IMR-90 (cell line): ENCODE data around the gene DLX6. TPM values are rescaled to one million over a fixed set of nuclear protein-coding genes. Genes with fewer than 3 reads are reported as not detected.

Experiments used
- ATAC-seq: fragments of 200-7000 bp; cut with Tn5 transposase; 2 replicates; pipeline ENCODE4 v1.9.1; 2020; ENCODE audit warnings: low read depth, mild to moderate bottlenecking, moderate library complexity
- BruUV-seq: library from RNA; stranded (reverse); fragments of 400-500 nt; replicated peaks from 2 replicates; lab custom pipeline; 2021; lab: Mats Ljungman, UMichigan
- CTCF ChIA-PET: fragments of 300-600 bp; formaldehyde crosslinking; extraction: SDS; loops from one replicate; lab custom pipeline; 2021; ENCODE audit warnings: antibody characterized with exemption; lab: Yijun Ruan, JAX
- POLR2A ChIA-PET: fragments of 300-600 bp; sonication (Branson Sonifier 250); formaldehyde crosslinking; loops from one replicate; lab custom pipeline; 2022; ENCODE audit warnings: antibody characterized with exemption; ENCODE audit not compliant: unreplicated experiment; lab: Charles Lee
- DNase-seq: peaks from one replicate; pipeline ENCODE4 v3.0.0; 2013
- H2AFZ ChIP-seq: replicated peaks from 2 replicates; pipeline ENCODE3; 2013; ENCODE audit warnings: low read length, mild to moderate bottlenecking; ENCODE audit not compliant: poor library complexity
- H2AK5ac ChIP-seq: 2 replicates; pipeline ENCODE4 v1.6.1; 2013; ENCODE audit warnings: low read depth, low read length, inconsistent platforms
- H2AK9ac ChIP-seq: replicated peaks from 2 replicates; pipeline ENCODE3; 2013; ENCODE audit warnings: mild to moderate bottlenecking, low read depth, low read length, moderate library complexity; ENCODE audit not compliant: poor library complexity
- H2BK120ac ChIP-seq: 2 replicates; pipeline ENCODE4 v1.6.1; 2013; ENCODE audit warnings: low read depth, low read length, inconsistent platforms
- H2BK15ac ChIP-seq: 3 replicates; pipeline ENCODE4 v1.6.1; 2013; ENCODE audit warnings: low read depth, low read length, inconsistent platforms
- H2BK20ac ChIP-seq: 2 replicates; pipeline ENCODE4 v1.6.1; 2013; ENCODE audit warnings: low read depth, mild to moderate bottlenecking, inconsistent platforms, low read length, moderate library complexity
- H2BK5ac ChIP-seq: 2 replicates; pipeline ENCODE4 v1.6.1; 2013; ENCODE audit warnings: mild to moderate bottlenecking, low read depth, low read length, inconsistent platforms; ENCODE audit not compliant: poor library complexity, severe bottlenecking
- H3K14ac ChIP-seq: replicated peaks from 2 replicates; pipeline ENCODE4 v1.6.1; 2013; ENCODE audit warnings: low read depth, low read length, inconsistent platforms
- H3K18ac ChIP-seq: 2 replicates; pipeline ENCODE4 v1.6.1; 2013; ENCODE audit warnings: low read depth, low read length, control low read depth
- H3K23ac ChIP-seq: 2 replicates; pipeline ENCODE4 v1.6.1; 2013; ENCODE audit warnings: low read depth, low read length, inconsistent platforms
- H3K27ac ChIP-seq: 2 replicates; pipeline ENCODE4 v1.5.1; 2013; ENCODE audit warnings: mild to moderate bottlenecking, control low read depth, low read length; ENCODE audit not compliant: insufficient read depth
- H3K27me3 ChIP-seq: 2 replicates; pipeline ENCODE4 v1.6.1; 2013; ENCODE audit warnings: low read length; ENCODE audit not compliant: control insufficient read depth, insufficient read depth
- H3K36me3 ChIP-seq: 2 replicates; pipeline ENCODE4 v1.6.1; 2013; ENCODE audit warnings: low read length, mixed read lengths; ENCODE audit not compliant: control insufficient read depth, insufficient read depth
- H3K4ac ChIP-seq: 2 replicates; pipeline ENCODE4 v1.6.1; 2013; ENCODE audit warnings: low read depth, low read length, inconsistent platforms
- H3K4me1 ChIP-seq: 2 replicates; pipeline ENCODE4 v1.6.1; 2013; ENCODE audit warnings: low read length, mixed read lengths; ENCODE audit not compliant: control insufficient read depth, insufficient read depth
- H3K4me2 ChIP-seq: 2 replicates; pipeline ENCODE4 v1.6.1; 2013; ENCODE audit warnings: low read depth, mild to moderate bottlenecking, control low read depth, low read length, moderate library complexity
- H3K4me3 ChIP-seq: 2 replicates; pipeline ENCODE4 v1.5.1; 2013; ENCODE audit warnings: low read depth, mild to moderate bottlenecking, control low read depth, low read length, moderate library complexity; ENCODE audit not compliant: insufficient read depth
- H3K56ac ChIP-seq: 2 replicates; pipeline ENCODE4 v1.6.1; 2013; ENCODE audit warnings: low read length, inconsistent platforms; ENCODE audit not compliant: insufficient read depth; ENCODE audit errors: extremely low read depth
- H3K79me1 ChIP-seq, 2 experiments: 2 replicates each; pipeline ENCODE4 v1.6.1; 2013; ENCODE audit warnings: low read length in 2 of 2, inconsistent platforms in 1 of 2, low read depth in 1 of 2
- H3K9ac ChIP-seq: 2 replicates; pipeline ENCODE4 v1.6.1; 2013; ENCODE audit warnings: low read depth, low read length, control low read depth
- H3K9me1 ChIP-seq: 2 replicates; pipeline ENCODE4 v1.6.1; 2013; ENCODE audit warnings: low read length, inconsistent platforms; ENCODE audit not compliant: insufficient read depth
- H3K9me3 ChIP-seq: 2 replicates; pipeline ENCODE4 v1.6.1; 2013; ENCODE audit warnings: low read length; ENCODE audit not compliant: control insufficient read depth, insufficient read depth
- H4K20me1 ChIP-seq: 2 replicates; pipeline ENCODE4 v1.6.1; 2013; ENCODE audit warnings: low read length, inconsistent platforms; ENCODE audit not compliant: insufficient read depth
- H4K5ac ChIP-seq: 2 replicates; pipeline ENCODE4 v1.6.1; 2013; ENCODE audit warnings: mild to moderate bottlenecking, low read depth, low read length, control low read depth
- H4K8ac ChIP-seq, 2 experiments: 2 replicates each; pipeline ENCODE4 v1.6.1; 2013; ENCODE audit warnings: low read depth in 2 of 2, low read length in 2 of 2, control low read depth in 1 of 2, inconsistent platforms in 1 of 2
- H4K91ac ChIP-seq: 2 replicates; pipeline ENCODE4 v1.6.1; 2013; ENCODE audit warnings: low read depth, low read length, inconsistent platforms; ENCODE audit not compliant: insufficient read depth
- BHLHE40 ChIP-seq: fragments of 150-350 bp; IDR thresholded peaks from 2 replicates; pipeline ENCODE4 v1.6.1; 2016; ENCODE audit warnings: mild to moderate bottlenecking, low read depth, low read length
- CEBPB ChIP-seq: IDR thresholded peaks from 2 replicates; pipeline ENCODE4 v1.6.1; 2012; ENCODE audit warnings: low read depth, low read length, improper control_type of control experiment
- CHD1 ChIP-seq: IDR thresholded peaks from 2 replicates; pipeline ENCODE4 v1.6.1; 2012; ENCODE audit warnings: low read depth, low read length, improper control_type of control experiment
- FOS ChIP-seq: fragments of 150-350 bp; IDR thresholded peaks from 2 replicates; pipeline ENCODE4 v1.6.1; 2016; ENCODE audit warnings: low read depth, low read length
- MAZ ChIP-seq: IDR thresholded peaks from 2 replicates; pipeline ENCODE4 v1.6.1; 2012; ENCODE audit warnings: low read depth, mild to moderate bottlenecking, low read length, improper control_type of control experiment, moderate library complexity, borderline replicate concordance
- MXI1 ChIP-seq: IDR thresholded peaks from 2 replicates; pipeline ENCODE4 v1.6.1; 2012; ENCODE audit warnings: low read depth, mild to moderate bottlenecking, low read length, moderate library complexity, borderline replicate concordance
- POLR2A ChIP-seq: IDR thresholded peaks from 2 replicates; pipeline ENCODE4 v1.6.1; 2012; ENCODE audit warnings: mild to moderate bottlenecking, low read depth, low read length
- RAD21 ChIP-seq: IDR thresholded peaks from 2 replicates; pipeline ENCODE4 v1.6.1; 2012; ENCODE audit warnings: low read length, improper control_type of control experiment
- RCOR1 ChIP-seq: IDR thresholded peaks from 2 replicates; pipeline ENCODE4 v1.6.1; 2012; ENCODE audit warnings: mild to moderate bottlenecking, low read length, improper control_type of control experiment; ENCODE audit not compliant: insufficient replicate concordance
- RFX5 ChIP-seq: IDR thresholded peaks from 2 replicates; pipeline ENCODE4 v1.8.0; 2012; ENCODE audit warnings: low read depth, mild to moderate bottlenecking, low read length, moderate library complexity
- SMC3 ChIP-seq: fragments of 150-350 bp; IDR thresholded peaks from 2 replicates; pipeline ENCODE4 v1.6.1; 2016; ENCODE audit warnings: low read depth, mild to moderate bottlenecking, antibody characterized with exemption, low read length, moderate library complexity
- USF2 ChIP-seq: fragments of 150-350 bp; IDR thresholded peaks from 2 replicates; pipeline ENCODE4 v1.6.1; 2017; ENCODE audit warnings: mild to moderate bottlenecking, antibody characterized with exemption, low read length, low read depth
- WGBS, 2 experiments: methylation state at CpG; one replicate each; pipeline versions ENCODE4 v1.1.5 to v1.1.7; 2013; ENCODE audit warnings: missing lambda C conversion rate in 2 of 2; ENCODE audit not compliant: insufficient read length in 1 of 2; ENCODE audit errors: extremely low coverage in 2 of 2; 5-methylcytosine and 5-hydroxymethylcytosine counted together
- dilution Hi-C: fragments of 300-500 bp; cut with HindIII; formaldehyde crosslinking; loops from one replicate; pipeline ENCODE4 v1.14.3; 2018; ENCODE audit warnings: low sequenced_read_pairs; ENCODE audit not compliant: unreplicated experiment
- in situ Hi-C: fragments of 300-500 bp; cut with MboI; formaldehyde crosslinking; loops from 3 replicates; pipeline ENCODE4 v1.14.3; 2019; ENCODE audit warnings: low sequenced_read_pairs, inconsistent platforms, mixed read lengths
- intact Hi-C: fragments of 100-400 bp; cut with micrococcal nuclease; formaldehyde crosslinking; loops from 2 replicates; pipeline ENCODE4 v1.10.0; 2022
- polyA plus RNA-seq, 3 experiments: library from polyadenylated mRNA; depleted of rRNA; stranded (reverse); fragments of >200 nt; gene quantifications; 2 replicates each; pipeline ENCODE4 v1.2.3, GENCODE V29; 2012; ENCODE audit warnings: low replicate concordance in 1 of 3
- total RNA-seq: library from RNA; depleted of rRNA; stranded (reverse); fragments of >200 nt; gene quantifications from 2 replicates; pipeline ENCODE4 v1.2.3, GENCODE V29; 2012

Gene DLX6
- total and polyA plus RNA-seq, 2 of the 4 experiments (the other 2 are of a cell fraction) = not detected

GRCh38 chr7:96962221-96962885 is 43.0 kb upstream of the DLX6 start:
- Histone ChIP-seq H3K9me3 (no peaks in the 10 kb centered on the region), H4K91ac (no peak overlapping the region), H2AFZ (no peak overlapping the region), H4K8ac (no peak overlapping the region), H3K27ac (no peak overlapping the region), H3K4ac (no peak overlapping the region), H3K9ac (no peak overlapping the region), H3K4me1 (no peaks in the 10 kb centered on the region), H3K9me1 (no peaks in the 10 kb centered on the region), H2BK20ac (no peak overlapping the region), H3K23ac (no peak overlapping the region), H3K27me3 (no peaks in the 10 kb centered on the region), H3K4me3 (no peak overlapping the region), H3K18ac (no peak overlapping the region), H3K79me1 (no peaks in the 10 kb centered on the region), H3K36me3 (no peaks in the 10 kb centered on the region), H2AK9ac (no peak overlapping the region), H2AK5ac (no peak overlapping the region), H3K4me2 (no peak overlapping the region), H3K14ac (no peak overlapping the region), H4K5ac (no peak overlapping the region), H3K56ac (no peak overlapping the region), H2BK15ac (no peak overlapping the region), H2BK5ac (no peak overlapping the region), H2BK120ac (no peak overlapping the region), H4K20me1 (no peaks in the 10 kb centered on the region)
- intact Hi-C loops (no loop called here), dilution Hi-C loops (no loop called here), in situ Hi-C loops (no loop called here)
- ChIA-PET POLR2A (no interaction called here), CTCF (interaction anchor here (1.3 kb wide), 1 partner anchor 12 kb away, joined by 3 read pairs; no protein-coding TSS in a partner anchor)
- WGBS, 2 experiments = 17% methylated on average over 2 of the region's 9 CpGs; no CpG with 5 or more reads in 1 of the 2 experiments
- no peak for ATAC-seq
- TF ChIP-seq FOS (no peak), MAZ (no peak), CHD1 (no peak), POLR2A (no peak), USF2 (no peak), SMC3 (no peak), BHLHE40 (no peak), RFX5 (no peak), CEBPB (no peak), MXI1 (no peak), RCOR1 (no peak), RAD21 (no peak)
- DNase-seq = no peak
- BruUV-seq = no TSS peak
